ENCODE results near the gene ALLC.
"Not testable (repeated sequence)": the region's sequence is repeated elsewhere in the genome, so short reads cannot be mapped to it uniquely, and the experiment has no call there.

Gene ALLC

DNA sequence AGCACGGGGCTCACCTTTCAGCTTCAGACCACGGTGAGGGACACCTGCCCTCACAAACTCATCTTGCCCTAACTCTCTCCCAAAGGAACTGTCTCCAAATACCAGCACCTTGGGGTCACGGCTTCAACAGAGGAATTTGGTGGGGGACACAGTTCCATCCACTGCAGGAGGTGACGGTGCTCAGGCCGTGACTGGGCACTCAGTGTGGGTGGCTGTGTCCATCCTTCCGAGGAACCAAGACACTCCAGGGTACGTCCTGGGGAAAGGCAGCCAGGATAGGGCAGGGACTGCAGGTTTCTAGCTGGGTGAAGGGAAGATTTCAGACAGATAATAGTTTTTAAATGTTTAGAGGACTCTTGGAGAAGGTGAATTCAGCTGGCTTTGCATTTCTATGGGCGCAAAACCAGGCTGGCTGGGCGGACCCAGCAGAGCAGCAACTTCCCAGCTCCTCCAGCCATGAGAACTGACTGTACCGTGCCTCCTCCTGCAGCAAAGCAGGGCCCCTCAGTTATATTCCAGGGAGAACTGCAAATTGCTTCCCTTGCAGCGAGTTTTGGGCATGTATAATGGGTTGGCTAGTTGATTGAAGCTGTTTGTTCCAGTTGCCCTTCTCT lies 23.9 kb upstream of the ALLC start:
- H3K36me3 ChIP-seq (ENCODE audit: control insufficient read depth, insufficient read depth, low read length): no peaks in the 10 kb centered on the region
- TF ChIP-seq CTCF (IDR thresholded peaks at IDR 0.05; ENCODE audit: insufficient read depth, low read length, poor library complexity, severe bottlenecking): no peak
- H3K27me3 ChIP-seq (replicated peaks; ENCODE audit: control insufficient read depth, insufficient read depth, low read length): no peaks in the 10 kb centered on the region
- no peak overlapping the region for H3K4me3 ChIP-seq (replicated peaks; ENCODE audit: low read depth, low read length)
- DNase-seq (ENCODE audit: extremely low read depth, insufficient read length): no peak

GRCh38 chr2:3634596-3635121 lies 23.3 kb upstream of the ALLC start:
- DNase-seq (ENCODE audit: extremely low read depth, insufficient read length): no peak
- no peak for TF ChIP-seq CTCF (IDR thresholded peaks at IDR 0.05; ENCODE audit: insufficient read depth, low read length, poor library complexity, severe bottlenecking)

DNA sequence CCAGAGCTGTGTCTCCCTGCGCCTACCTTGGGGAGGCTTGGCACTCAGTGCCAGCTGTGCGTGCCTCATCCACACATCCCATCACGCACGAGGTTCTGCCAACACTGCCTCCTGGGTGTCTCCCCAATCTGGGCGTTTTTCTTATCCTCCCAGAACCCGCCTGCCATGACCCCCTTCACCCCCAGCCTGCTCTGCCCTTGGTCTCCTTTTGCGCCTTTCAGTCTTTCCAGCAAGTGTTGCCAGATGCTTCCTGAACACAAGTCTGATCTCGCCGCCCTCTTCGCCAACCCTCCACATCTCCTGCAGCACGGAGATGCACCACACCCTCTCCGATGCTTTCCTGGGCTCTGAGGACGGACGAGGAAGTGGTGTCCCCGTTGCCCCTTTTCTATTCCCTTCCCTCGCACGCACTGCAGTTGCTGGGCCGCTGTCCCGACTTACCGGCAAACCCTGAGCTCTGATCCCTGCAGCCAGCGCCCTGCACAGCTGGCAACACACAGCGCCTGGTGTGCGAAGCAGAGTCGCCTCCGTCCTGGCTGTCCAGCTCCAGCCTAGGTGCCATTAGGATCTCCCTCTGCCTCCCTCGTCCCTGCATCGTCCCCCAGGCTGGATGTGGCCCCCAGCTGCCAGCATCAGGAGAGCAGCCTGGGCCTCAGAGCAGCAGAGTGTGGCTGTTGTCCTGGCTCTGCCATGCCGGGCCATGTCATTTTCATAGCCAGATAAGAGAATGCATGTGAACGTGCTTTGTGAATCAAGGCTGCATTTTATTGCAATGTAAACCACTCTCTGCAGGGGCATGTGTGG lies 22.6 kb upstream of the ALLC start:
- no peaks in the 10 kb centered on the region for H3K36me3 ChIP-seq (ENCODE audit: control insufficient read depth, insufficient read depth, low read length)
- no peak overlapping the region for H3K4me3 ChIP-seq (replicated peaks; ENCODE audit: low read depth, low read length)
- DNase-seq (ENCODE audit: extremely low read depth, insufficient read length): no peak
- no peaks in the 10 kb centered on the region for H3K27me3 ChIP-seq (replicated peaks; ENCODE audit: control insufficient read depth, insufficient read depth, low read length)
- no peak for TF ChIP-seq CTCF (IDR thresholded peaks at IDR 0.05; ENCODE audit: insufficient read depth, low read length, poor library complexity, severe bottlenecking)

More at GRCh38 chr2:3634596-3635121, 23.3 kb upstream of the ALLC start:
- Histone ChIP-seq H3K27me3 (replicated peaks; ENCODE audit: control insufficient read depth, insufficient read depth, low read length) (no peaks in the 10 kb centered on the region), H3K36me3 (ENCODE audit: control insufficient read depth, insufficient read depth, low read length) (no peaks in the 10 kb centered on the region), H3K4me3 (replicated peaks; ENCODE audit: low read depth, low read length) (no peak overlapping the region)

GRCh38 chr2:3635975-3636327 lies 22.0 kb upstream of the ALLC start:
- not testable (repeated sequence) for H3K4me3 ChIP-seq (replicated peaks; ENCODE audit: low read depth, low read length); H3K27me3 ChIP-seq (replicated peaks; ENCODE audit: control insufficient read depth, insufficient read depth, low read length); H3K36me3 ChIP-seq (ENCODE audit: control insufficient read depth, insufficient read depth, low read length); DNase-seq (ENCODE audit: extremely low read depth, insufficient read length)

DNA sequence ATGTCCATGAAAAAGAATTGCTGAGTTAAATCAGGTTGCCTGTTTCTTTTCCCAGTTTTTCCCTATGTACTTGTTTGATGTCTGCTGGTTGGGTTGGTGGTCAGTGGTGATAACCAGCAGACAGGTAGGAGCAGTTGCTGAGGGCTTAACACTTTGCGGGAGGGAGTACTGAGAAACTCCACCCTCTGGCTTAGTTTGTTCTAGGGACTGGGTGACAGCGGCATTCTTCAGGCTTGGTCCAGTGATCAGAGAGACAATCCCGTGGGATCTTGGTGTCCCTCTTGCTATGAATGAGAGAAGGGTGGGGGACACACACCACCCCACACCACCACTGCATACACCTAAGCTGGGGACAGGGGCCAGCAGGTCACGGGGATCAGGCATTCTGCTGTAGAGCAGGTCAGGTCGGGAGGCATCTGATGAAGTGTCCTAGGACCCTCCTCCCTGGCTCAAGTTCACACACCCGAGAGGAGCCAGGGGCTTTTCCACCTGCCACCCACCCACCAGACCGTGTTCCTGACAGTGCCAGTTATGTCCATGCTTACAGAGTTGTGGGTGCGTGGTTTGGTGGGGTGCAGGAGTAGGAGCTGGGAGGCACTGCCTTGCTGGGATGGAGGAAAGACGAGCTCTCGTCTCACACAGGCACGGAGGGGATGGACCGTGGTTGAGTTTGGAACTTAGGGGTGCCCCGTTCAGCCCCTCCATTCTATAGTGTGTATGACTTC lies 21.3 kb upstream of the ALLC start:
- DNase-seq (ENCODE audit: extremely low read depth, insufficient read length): no peak
- no peak overlapping the region for H3K4me3 ChIP-seq (replicated peaks; ENCODE audit: low read depth, low read length)
- H3K36me3 ChIP-seq (ENCODE audit: control insufficient read depth, insufficient read depth, low read length): no peaks in the 10 kb centered on the region

More for the DNA sequence above, 21.3 kb upstream of the ALLC start:
- H3K27me3 ChIP-seq (replicated peaks; ENCODE audit: control insufficient read depth, insufficient read depth, low read length): no peaks in the 10 kb centered on the region
- TF ChIP-seq CTCF (IDR thresholded peaks at IDR 0.05; ENCODE audit: insufficient read depth, low read length, poor library complexity, severe bottlenecking): no peak
